ENCODE data around the gene MED8. TPM values are rescaled to one million over a fixed set of nuclear protein-coding genes. Genes with fewer than 3 reads are reported as not detected.

Gene MED8
- total and polyA plus RNA-seq, 9 of the 15 experiments (the other 6 are each of a cell fraction or from before 2014, with no cell fraction given) = 23.0 to 120 (median 56.4) TPM

- TF ChIP-seq, protein P1, sequence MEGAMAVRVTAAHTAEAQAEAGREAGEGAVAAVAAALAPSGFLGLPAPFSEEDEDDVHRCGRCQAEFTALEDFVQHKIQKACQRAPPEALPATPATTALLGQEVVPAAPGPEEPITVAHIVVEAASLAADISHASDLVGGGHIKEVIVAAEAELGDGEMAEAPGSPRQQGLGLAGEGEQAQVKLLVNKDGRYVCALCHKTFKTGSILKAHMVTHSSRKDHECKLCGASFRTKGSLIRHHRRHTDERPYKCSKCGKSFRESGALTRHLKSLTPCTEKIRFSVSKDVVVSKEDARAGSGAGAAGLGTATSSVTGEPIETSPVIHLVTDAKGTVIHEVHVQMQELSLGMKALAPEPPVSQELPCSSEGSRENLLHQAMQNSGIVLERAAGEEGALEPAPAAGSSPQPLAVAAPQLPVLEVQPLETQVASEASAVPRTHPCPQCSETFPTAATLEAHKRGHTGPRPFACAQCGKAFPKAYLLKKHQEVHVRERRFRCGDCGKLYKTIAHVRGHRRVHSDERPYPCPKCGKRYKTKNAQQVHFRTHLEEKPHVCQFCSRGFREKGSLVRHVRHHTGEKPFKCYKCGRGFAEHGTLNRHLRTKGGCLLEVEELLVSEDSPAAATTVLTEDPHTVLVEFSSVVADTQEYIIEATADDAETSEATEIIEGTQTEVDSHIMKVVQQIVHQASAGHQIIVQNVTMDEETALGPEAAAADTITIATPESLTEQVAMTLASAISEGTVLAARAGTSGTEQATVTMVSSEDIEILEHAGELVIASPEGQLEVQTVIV (CRISPR knock-in tag; IDR thresholded peaks at IDR 0.05; ENCODE audit: borderline replicate concordance) = no peak
- TF ChIP-seq, protein P2, sequence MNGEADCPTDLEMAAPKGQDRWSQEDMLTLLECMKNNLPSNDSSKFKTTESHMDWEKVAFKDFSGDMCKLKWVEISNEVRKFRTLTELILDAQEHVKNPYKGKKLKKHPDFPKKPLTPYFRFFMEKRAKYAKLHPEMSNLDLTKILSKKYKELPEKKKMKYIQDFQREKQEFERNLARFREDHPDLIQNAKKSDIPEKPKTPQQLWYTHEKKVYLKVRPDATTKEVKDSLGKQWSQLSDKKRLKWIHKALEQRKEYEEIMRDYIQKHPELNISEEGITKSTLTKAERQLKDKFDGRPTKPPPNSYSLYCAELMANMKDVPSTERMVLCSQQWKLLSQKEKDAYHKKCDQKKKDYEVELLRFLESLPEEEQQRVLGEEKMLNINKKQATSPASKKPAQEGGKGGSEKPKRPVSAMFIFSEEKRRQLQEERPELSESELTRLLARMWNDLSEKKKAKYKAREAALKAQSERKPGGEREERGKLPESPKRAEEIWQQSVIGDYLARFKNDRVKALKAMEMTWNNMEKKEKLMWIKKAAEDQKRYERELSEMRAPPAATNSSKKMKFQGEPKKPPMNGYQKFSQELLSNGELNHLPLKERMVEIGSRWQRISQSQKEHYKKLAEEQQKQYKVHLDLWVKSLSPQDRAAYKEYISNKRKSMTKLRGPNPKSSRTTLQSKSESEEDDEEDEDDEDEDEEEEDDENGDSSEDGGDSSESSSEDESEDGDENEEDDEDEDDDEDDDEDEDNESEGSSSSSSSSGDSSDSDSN (IDR thresholded peaks at IDR 0.05; ENCODE audit: borderline replicate concordance in 1 of 2, low read depth in 2 of 2, low read length in 2 of 2) = no peak
- peak; percentile 84 for TF ChIP-seq ATF4 (CRISPR knock-in tag; IDR thresholded peaks at IDR 0.05)
- TF ChIP-seq ZSCAN32 (CRISPR knock-in tag; IDR thresholded peaks at IDR 0.05) = peak; percentile 79; the same call in 1 of the 2 replicates
- TF ChIP-seq ZNF253 (CRISPR knock-in tag; conservative IDR thresholded peaks at IDR 0.05) = no peak
These were observed 14.8 kb upstream of the MED8 start (continued) for GRCh38 chr1:43404353-43404752.
